ENCODE results near the gene PPM1B.
"Not testable (repeated sequence)": the region's sequence is repeated elsewhere in the genome, so short reads cannot be mapped to it uniquely, and the experiment has no call there.

PPM1B gene

GRCh38 chr2:44203542-44203941 is 34.9 kb downstream of the PPM1B start:
- DNase-seq = no peak

DNA sequence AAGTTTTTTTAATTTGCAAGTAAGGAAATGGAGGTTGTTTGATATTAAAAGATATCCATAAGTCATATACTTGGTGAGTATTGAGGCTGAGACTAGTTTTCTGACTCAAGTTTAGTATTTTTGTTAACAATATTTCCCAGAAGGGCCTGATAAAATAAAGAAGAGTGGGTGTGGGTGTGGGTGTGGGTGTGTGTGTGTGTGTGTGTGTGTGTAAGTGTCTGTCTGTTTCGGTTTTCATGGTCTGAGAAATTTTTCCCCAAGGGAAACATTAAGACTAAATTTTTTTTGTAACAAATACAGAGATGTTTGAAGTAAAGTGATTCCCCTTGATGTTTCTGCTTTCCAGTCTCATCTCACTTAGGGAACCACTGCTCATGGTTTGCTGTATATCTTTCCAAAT is 36.5 kb downstream of the PPM1B start:
- no peak for DNase-seq

GRCh38 chr2:44207102-44207501 is 38.4 kb downstream of the PPM1B start:
- no peak for DNase-seq

DNA sequence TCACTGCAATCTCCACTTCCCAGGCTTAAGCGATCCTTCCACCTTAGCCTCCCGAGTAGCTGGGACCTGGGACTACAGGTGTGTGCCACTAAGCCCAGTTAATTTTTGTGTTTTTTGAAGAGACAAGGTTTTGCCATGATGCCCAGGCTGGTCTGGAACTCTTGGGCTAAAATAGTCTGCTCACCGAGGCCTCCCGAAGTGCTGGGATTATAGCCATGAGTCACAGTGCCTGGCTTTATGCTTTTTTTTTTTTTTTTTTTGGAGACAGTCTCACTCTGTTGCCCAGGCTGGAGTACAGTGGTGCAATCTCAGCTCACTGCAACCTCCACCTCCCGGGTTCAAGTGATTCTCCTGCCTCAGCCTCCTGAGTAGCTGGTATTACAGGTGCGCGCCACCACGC is 39.0 kb downstream of the PPM1B start:
- DNase-seq = not testable (repeated sequence)

DNA sequence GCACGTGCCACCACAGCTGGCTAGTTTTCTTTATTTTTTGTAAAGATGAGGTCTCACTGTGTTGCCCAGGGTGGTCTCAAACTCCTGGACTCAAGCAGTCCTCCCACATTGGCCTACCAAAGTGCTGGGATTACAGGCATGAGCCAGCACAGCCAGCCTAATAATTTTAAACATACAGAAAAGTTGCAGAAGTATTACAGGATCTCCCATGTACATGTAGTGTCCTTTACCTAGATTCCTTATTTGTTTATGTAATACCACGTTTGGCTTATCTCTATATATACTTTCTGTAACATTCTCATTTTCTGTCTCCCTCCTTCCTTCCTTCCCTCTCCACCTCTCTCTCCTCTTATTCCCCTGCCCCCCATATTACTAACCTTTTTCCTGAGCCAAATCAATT is 41.7 kb downstream of the PPM1B start:
- DNase-seq = no peak

DNA sequence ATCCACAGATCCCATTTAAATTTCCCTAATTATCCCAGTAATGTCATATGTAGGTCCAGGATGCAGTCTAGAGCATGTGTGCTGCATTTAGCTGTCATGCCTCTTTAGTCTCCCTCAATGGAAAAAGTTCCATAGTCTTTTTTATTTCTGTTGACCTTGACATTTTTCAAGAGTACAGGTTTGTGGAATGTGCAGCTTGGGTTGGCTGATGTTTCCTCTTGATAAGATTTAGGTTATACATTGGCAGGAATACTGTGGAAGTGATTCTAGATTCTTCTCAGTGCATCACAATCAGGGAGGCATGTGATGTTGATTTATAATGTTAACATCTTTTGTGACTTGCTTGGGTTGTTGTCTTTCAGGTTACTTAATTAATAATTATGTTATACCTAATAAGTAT is 42.5 kb downstream of the PPM1B start:
- no peak for DNase-seq

DNA sequence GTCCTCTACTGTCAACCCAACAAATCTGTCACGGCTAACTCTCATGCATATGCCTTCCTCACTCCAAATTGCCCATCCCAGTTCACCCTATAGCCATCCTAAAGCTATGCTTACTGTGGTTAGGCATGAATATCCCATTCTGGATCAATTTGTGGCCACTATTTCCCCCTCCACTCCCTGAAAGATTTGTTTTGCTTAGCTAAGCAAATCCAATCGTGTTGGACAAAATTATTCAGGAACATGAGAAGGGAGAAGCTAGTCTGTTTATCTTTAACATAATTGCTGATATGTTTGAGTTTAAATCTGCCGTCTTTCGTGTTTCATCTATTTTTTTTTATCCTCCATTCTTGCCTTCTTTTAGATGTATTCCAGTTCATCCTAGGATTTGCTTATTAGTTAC is 43.6 kb downstream of the PPM1B start:
- DNase-seq = no peak

DNA sequence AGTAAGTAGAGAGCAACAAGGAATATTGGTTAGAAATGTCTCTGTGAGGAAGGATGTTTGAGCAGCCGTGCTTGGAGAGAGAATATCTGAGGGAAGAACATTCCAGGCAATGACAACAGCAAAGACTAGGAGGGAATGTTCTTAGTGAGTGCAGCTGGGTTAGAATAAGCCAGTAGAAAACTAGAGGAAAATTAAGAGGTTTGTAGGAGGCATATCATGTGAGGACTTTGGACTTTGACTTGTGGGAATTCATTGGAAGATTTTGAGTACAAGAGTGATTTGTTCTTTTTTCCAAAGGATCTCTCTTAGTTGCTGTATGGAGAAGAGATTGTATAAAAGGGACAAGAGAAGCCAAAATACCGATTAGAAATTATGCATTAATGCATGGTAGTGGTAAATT is 47.2 kb downstream of the PPM1B start:
- DNase-seq = no peak

DNA sequence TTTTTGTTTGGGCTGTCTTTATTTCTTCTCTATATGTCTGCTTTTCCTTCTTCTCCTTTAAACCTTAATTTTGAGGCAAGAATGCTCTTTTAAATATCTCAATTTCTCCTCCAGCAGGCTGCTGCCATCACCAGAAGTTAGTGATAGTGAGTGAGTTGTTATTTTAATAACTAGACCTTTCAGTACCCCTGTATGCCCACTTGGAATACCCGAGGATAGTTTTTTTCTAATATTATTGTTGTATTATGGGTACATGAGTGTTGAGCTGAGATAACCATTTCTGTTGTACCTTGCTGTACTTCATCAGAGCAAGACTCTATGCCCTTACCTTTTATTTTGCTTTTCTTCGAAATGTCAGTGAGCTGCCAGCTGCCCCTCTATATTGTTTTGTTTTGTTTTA is 50.1 kb downstream of the PPM1B start:
- DNase-seq = no peak

GRCh38 chr2:44226753-44227152 is 58.1 kb downstream of the PPM1B start:
- no peak for DNase-seq

- no peak for DNase-seq
Observed at GRCh38 chr2:44230378-44230777, 61.7 kb downstream of the PPM1B start.

DNA sequence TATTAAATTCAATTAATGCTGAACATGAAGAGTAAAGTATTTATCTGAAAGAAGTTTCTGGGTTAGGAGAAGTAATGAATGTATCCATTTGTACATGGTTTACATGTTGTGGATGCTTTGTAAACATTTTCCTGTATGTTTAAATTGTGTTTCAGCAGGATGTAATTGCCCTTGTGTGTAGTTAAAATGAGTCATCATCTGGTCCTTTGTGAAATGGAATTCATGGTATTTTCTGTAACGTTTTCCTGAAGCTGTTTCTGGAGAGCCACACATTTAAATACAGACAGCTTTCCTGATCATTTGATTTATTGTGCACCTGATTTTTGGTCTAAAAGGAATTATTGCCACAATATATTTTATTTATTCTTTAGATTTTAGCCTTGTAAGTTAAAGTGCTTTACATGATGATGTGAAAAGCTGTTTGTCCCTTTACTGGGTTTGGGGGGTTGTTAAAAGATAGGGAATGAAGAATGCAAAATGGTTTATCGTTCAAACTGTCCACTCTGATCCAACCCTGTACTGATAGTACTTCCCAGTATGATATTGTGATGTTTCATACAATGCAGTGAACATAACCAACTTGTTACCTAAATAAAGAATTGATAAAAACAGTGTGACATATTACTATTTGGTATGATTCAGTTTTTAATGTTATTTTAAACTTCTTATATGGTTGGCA is 64.9 kb downstream of the PPM1B start:
- DNase-seq = no peak

- DNase-seq = no peak
Observed at GRCh38 chr2:44237221-44237620, 68.5 kb downstream of the PPM1B start.

DNA sequence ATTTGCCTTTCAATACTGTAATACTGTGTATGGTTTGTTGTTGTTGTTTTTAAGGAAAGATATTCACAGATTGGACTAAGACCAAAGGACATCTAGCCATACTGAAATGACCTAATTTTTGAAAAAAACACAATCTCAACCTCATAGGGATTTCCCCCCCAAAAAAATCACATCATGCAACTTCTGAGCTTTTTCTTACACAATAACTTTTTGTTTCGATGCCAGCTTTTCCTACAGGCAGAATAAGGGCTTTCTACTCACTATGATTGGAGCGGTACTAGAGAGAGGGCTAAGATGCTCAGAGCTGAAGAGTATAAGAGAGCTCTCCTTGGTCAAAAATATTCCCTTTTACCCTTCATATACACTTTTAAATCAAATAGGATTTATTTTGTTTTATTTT is 74.2 kb downstream of the PPM1B start:
- no peak for DNase-seq

GRCh38 chr2:44244135-44244871 is 75.6 kb downstream of the PPM1B start:
- peak; percentile 32 for DNase-seq

DNA sequence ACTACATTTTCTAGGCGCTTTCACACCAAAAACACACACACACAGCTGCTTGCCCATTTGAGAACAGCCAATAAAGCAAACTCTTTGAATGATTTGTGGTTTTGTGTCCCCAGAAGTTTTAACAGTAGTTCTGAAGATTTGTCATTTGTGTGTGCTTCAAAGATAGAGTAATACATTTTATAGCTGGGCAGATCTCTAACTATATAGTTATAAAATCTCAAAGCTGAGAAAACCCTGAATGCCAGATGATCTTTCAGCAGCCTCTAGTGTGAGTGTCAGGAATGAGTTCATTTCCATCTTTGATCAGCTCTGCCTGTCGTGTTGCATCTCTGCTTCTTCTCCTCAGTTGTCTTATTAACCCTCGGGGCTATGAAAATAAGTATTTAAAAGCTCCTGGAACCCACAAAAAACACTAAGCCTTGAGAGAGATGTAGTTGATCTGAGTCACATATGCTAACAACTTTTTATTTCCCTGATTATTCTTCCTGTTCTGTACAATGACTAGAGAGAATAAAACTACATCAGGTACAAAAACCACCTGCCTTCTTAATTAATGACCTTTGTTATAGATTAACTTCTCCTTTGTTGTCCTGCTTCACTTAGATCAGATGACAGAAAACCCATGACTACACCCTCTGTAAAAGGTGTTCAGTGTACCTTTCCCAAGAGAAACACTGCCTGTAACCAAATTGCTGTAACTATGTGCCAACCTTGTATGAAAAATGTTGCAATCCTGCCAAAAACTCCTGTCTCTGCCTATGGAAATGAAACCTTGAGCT is 76.6 kb downstream of the PPM1B start:
- DNase-seq = no peak

DNA sequence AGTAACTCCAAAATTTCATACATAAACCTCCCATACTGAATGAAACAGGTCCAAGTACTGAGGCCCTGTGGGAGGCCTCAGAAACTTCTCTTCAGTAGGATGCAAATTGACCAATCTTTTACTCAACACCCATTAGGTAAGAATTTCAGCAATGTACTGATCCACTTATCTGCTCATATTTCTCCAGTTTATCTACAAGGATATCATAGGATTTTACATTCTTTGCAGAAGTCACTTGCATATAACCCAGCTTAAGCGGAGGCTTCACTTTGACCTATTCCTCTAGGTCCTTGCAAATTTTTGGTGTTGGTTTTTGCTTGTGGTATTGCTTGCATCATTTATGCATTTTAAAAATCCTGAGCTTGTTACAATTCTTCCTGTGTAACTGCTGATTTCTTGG is 77.8 kb downstream of the PPM1B start:
- no peak for DNase-seq

- DNase-seq = no peak
Observed at GRCh38 chr2:44246840-44247369, 78.2 kb downstream of the PPM1B start.

DNA sequence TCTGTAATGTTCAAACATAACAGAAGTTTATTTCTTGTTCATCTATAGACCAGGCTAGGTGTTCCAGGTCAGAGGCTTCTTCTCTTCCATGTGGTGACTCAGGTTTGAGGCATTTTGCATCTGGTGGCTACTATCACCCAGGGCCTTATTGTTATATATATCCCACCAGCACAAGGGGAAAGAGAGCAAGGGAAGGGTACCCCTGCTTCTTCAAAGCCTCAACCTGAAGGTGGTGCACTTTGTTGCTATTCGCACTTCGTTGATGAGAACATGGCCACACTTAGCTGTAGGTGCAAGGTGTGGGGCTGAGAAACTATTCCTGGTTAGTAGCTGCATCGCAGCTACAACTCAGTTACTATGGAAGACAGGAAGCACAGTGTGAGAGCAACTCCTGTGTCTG is 79.2 kb downstream of the PPM1B start:
- no peak for DNase-seq

DNA sequence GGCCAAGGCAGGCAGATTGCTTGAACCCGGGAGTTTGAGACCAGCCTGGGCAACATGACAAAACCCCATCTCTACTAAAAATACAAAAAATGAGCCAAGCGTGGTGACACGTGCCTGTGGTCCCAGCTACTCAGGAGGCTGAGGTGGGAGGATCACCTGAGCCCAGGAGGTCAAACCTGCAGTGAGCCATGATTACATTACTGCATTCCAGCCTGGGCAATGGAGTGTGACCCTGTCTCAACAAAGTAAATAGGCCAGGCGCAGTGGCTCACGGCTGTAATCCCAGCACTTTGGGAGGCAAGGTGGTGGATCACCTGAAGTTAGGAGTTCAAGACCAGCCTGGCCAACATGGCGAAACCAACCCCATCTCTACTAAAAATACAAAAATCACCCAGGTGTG is 80.6 kb downstream of the PPM1B start:
- not testable (repeated sequence) for DNase-seq

DNA sequence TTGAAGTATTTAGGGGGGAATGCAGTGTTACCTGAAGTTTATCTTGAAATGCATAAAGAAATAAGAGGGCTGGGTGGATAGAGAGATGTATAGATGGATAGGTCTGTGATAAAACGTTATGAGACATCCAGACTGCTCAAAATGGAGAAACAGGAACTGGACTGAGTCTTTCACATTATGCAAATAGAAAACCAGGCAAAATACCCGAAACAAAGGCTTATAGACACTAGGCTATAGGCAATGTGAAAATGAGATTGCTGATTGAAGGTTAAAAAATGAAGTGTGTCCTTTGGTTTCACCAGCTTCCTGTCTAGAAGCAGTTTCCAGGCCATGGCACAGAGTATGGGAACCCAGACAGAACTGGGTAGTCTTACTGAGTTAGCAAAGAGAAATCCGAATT is 81.7 kb downstream of the PPM1B start:
- DNase-seq = no peak

DNA sequence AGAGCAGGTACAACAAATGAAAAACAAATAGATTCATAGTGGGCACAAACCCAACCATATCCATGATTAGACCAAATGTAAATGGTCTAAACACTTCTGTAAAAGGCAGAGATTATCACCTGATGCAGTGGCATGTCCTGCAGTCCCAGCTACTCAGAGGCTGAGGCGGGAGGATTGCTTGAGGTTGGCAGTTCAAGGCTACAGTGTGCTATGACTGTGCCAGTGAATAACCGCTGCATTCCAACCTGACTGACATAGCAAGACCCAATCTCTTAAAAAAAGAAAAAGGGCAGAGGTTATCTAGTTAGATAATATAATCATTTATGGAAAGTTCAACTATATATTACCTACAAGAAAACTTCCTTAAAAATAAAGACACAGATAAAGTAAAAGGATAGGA is 85.3 kb downstream of the PPM1B start:
- no peak for DNase-seq

DNA sequence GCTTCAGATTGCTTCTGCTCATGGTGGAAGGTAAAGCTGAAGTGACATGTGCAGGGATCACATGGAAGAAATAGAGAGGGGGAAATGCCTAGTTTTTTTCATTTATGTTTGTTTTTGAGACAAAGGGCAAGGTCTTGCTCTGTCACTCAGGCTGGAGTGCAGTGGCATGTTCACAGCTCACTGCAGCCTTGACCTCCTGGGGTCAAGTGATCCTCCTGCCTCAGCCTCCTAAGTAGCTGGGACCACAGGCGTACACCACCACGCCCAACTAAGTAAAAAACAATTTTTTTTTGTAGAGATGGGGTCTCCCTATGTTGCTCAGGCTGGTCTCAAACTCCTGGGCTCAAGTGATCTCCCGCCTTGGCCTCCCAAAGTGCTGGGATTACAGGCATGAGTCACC is 87.0 kb downstream of the PPM1B start:
- not testable (repeated sequence) for DNase-seq

GRCh38 chr2:44257802-44258201 is 89.1 kb downstream of the PPM1B start:
- DNase-seq = not testable (repeated sequence)

Measured in T-helper 9 cell (primary cell).